Measurements from ENCODE around the gene TTLL11. TPM values are rescaled to one million over a fixed set of nuclear protein-coding genes. Genes with fewer than 3 reads are reported as not detected.

Gene TTLL11
- total RNA-seq, 2 donors from 2014 or later, result 11.7 to 11.9 TPM

GRCh38 chr9:122138560-122139268, 45.6 kb upstream of the TTLL11 start:
- no peak for DNase-seq (ENCODE audit: low spot score)
- Histone ChIP-seq H3K4me1 (replicated peaks) (no peaks in the 10 kb centered on the region), H3K36me3 (no peaks in the 10 kb centered on the region), H3K9me3 (no peaks in the 10 kb centered on the region), H3K27me3 (replicated peaks; ENCODE audit: insufficient read depth) (no peaks in the 10 kb centered on the region), H3K27ac (no peak overlapping the region), H3K4me3 (no peak overlapping the region)
- TF ChIP-seq POLR2AphosphoS5 (IDR thresholded peaks at IDR 0.05) (no peak), POLR2A (IDR thresholded peaks at IDR 0.05) (no peak), CTCF (IDR thresholded peaks at IDR 0.05) (no peak)
- WGBS, result 64% methylated on average over 10 of the region's 10 CpGs
- intact Hi-C loops (cut with DNase I), result no loop called here

- 91% methylated on average over 7 of the region's 7 CpGs for WGBS
- no peaks in the 10 kb centered on the region for H3K9me3 ChIP-seq
- DNase-seq (ENCODE audit: low spot score), result no peak
- peaks cover 3% of the 10 kb centered on the region for H3K4me1 ChIP-seq (replicated peaks)
- no peak overlapping the region for H3K27ac ChIP-seq
- H3K27me3 ChIP-seq (replicated peaks; ENCODE audit: insufficient read depth), result no peaks in the 10 kb centered on the region
- no peak overlapping the region for H3K4me3 ChIP-seq
- no peaks in the 10 kb centered on the region for H3K36me3 ChIP-seq
- intact Hi-C loops (cut with DNase I), result no loop called here
- TF ChIP-seq CTCF (IDR thresholded peaks at IDR 0.05), result no peak
- no peak for TF ChIP-seq POLR2A (IDR thresholded peaks at IDR 0.05)
- TF ChIP-seq POLR2AphosphoS5 (IDR thresholded peaks at IDR 0.05), result no peak
These were observed 42.4 kb upstream of the TTLL11 start for GRCh38 chr9:122135529-122135859.

- H3K27ac ChIP-seq, result no peak overlapping the region
- WGBS, result 35% methylated on average over 12 of the region's 12 CpGs
- no peak for DNase-seq (ENCODE audit: low spot score)
These were observed 41.9 kb upstream of the TTLL11 start for GRCh38 chr9:122134822-122135528.

GRCh38 chr9:122133984-122134535, 41.0 kb upstream of the TTLL11 start:
- no peak overlapping the region for H3K27ac ChIP-seq
- no peak overlapping the region for H3K4me3 ChIP-seq
- no peaks in the 10 kb centered on the region for H3K9me3 ChIP-seq
- TF ChIP-seq POLR2A (IDR thresholded peaks at IDR 0.05) (no peak), CTCF (IDR thresholded peaks at IDR 0.05) (no peak), POLR2AphosphoS5 (IDR thresholded peaks at IDR 0.05) (no peak)
- WGBS, result 77% methylated on average over 17 of the region's 17 CpGs
- intact Hi-C loops (cut with DNase I), result no loop called here
- H3K4me1 ChIP-seq (replicated peaks), result peaks cover 3% of the 10 kb centered on the region
- no peaks in the 10 kb centered on the region for H3K36me3 ChIP-seq
- DNase-seq (ENCODE audit: low spot score), result no peak
- no peaks in the 10 kb centered on the region for H3K27me3 ChIP-seq (replicated peaks; ENCODE audit: insufficient read depth)

More at GRCh38 chr9:122134822-122135528, 41.9 kb upstream of the TTLL11 start:
- H3K4me1 ChIP-seq (replicated peaks), result peaks cover 3% of the 10 kb centered on the region
- H3K4me3 ChIP-seq, result no peak overlapping the region
- H3K9me3 ChIP-seq, result no peaks in the 10 kb centered on the region
- no peaks in the 10 kb centered on the region for H3K36me3 ChIP-seq
- TF ChIP-seq CTCF (IDR thresholded peaks at IDR 0.05), result no peak
- no peak for TF ChIP-seq POLR2A (IDR thresholded peaks at IDR 0.05)
- no peak for TF ChIP-seq POLR2AphosphoS5 (IDR thresholded peaks at IDR 0.05)
- intact Hi-C loops (cut with DNase I), result no loop called here
- H3K27me3 ChIP-seq (replicated peaks; ENCODE audit: insufficient read depth), result no peaks in the 10 kb centered on the region

All from prostate gland (tissue), 2 donors.